Measurements from ENCODE around the gene PATJ.
"Not testable (repeated sequence)": the region's sequence is repeated elsewhere in the genome, so short reads cannot be mapped to it uniquely, and the experiment has no call there.

Gene PATJ

DNA sequence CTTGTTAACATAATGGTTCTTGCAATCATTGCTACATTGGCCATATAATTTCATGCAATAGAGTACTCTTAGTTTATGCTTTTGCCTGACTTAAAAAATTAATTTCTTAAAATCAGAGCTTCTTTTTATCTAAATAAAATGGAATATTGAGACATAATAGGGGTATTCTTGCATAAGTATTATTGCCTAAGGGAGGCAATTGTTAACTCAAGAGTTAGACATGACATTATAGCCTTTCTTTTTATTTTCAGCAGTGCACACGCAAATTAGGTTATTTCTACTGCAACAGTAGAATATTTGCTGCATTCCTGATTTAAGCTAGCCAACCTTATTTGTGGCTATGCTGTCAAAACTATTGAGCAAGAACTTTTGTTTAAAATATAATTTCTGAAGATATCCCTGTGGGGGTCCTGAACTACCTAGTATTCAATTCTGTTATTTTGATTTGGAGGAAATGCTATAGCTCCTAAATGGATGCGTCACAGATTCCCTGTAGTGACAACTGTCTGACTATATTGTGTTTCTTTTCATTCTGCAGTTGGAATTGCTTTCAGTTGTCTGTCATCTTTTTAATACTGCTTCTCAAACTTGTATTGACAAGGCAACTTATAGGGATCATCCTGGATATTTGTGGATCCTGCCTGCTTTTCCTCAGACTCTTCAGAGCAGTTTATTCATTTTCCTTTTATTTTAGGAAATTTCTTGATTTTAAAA is 211.0 kb downstream of the PATJ start:
- no peak for DNase-seq

DNA sequence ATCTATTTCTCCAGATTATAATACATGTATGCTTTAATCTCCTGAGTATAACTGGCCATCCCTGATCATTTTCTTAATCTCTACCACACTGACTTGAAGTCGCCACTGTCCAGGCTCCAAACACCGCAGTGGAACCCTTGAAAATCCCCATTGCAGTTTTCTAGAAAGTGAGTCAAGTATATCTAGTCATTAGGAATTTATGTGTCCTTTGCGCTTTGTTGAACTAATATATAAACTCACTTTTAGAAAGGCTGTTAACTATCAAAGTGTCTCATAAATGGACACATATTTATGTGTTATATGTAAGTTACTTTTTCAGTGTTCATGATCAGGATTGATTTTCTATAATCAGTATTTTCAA is 211.5 kb downstream of the PATJ start:
- no peak for DNase-seq

DNA sequence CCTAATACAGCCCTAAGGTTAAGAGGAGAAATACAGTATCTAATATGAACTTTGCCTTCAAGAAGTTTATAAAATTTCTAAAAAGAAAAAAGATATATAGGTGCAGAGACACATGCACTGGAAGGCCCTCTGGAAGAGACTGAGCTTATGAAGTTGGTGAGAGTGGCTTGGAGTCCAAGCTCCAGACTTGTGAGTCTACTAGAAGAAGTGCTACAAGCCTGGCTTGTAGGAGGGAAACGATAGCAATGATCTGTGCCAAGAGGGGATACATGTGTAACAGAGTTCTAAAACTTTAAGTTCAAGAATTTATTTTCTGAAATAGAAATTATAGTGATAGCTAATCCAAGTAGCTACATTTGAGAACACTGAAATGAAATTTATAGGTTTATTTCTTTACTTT is 213.0 kb downstream of the PATJ start:
- no peak for DNase-seq

DNA sequence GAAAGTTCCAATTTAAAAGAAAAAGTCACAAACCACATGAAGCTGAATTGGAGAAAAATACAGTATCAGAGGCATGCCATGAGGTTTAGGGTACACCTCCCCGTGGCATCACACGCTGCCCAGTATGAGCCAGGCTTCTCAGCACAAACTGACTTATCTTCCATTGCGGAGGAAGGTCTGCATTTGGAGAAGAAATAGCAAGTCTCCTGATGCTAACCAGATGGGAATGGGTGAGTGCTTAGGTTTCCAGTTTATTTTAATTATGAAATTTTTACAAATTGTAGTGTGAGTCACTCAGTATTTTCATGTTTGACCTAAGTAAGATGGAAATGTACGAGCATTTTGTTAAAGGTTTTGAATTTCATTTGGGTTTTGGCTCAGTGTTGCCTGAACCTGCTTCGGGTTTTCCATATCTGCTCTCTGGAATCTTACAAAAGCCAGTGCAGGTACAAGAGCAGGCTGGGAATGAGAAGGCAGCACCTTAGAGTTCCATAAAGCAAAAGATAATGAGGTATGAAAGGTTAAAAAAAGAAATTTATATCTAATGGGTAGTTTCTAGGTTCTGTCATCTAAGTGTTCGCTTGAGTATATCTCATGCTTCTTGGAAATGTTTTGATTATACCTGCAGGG is 213.9 kb downstream of the PATJ start:
- DNase-seq: no peak

DNA sequence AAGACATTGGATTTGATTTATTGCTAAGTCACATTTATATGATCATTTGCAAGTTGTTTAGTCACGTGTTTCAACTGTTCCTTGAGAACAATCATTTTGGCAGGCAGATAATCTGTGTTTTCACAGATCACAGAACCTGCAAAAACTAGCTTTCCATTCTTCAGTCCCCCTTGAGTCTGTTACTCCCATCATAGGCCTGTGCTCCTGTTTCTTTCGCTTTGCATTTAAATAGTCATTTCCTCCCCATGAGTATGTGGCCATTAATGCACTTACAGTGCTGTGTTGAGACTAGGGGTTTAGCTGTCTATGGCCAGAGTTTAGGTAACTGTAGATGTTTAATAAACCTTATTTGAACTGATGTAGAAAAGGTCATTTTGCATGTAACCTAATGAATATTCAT is 214.5 kb downstream of the PATJ start:
- no peak for DNase-seq

DNA sequence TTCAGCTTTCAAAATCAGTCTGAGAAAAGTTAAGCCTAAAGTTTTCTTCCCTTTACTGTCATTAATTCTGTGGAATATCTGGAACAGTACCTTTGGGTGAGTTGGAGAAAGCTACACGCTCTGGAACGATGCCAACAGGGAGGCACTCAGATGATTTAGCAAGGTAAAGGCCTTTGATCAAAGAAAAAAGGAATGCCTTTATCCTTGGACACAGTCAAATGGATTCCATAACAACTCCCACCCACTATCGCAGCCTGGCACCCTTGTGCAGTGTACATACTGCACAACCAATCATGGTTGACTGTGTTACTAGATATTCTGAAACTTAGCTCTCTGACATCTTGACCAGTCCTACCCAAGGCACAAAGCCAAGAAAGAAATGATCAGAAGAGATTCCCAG is 218.7 kb downstream of the PATJ start:
- DNase-seq: no peak

DNA sequence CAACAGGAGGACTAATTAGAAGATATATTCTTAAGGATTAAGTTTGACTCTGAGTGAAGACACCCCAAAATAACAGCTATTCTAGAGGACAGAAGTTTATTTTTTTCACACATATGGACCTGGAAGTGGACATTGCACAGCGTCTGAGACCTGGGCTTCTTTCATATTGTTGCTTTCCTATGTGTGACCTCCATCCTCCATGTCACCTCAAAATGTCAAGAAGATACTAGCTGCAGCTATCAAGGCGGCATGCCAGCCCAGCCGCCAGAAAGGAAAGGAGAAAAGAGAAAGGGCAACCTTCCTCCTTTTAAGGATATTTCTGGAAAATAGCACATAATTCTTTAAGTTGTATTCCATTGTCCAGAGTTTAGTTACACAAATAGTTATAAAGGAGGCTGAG is 220.4 kb downstream of the PATJ start:
- DNase-seq: no peak

DNA sequence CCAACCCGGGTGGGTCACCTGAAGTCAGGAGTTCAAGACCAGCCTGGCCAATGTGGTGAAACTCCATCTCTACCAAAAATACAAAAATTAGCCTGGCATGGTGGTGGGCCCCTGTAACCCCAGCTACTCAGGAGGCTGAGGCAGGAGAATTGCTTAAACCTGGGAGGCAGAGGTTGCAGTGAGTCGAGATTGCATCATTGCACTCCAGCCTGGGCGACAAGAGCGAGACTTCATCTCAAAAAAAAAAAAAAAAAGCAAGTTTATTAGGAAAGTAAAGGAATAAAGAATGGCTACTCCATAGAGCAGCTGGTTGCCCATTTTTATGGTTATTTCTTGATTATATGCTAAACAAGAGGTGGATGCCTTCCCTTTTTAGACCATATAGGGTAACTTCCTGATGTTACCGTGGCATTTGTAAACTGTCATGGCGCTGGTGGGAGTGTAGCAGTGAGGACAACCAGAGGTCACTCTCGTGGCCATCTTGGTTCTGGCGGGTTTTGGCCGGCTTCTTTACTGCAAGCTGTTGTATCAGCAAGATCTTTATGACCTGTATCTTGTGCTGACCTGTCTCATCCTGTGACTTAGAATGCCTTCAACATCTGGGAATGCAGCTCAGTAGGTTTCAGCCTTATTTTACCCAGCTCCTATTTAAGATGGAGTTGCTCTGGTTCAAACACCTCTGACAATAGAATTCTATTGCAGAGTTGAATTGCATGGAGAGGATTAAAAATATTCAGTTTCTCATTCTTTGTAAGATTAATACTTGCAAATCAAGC is 224.4 kb downstream of the PATJ start:
- DNase-seq: not testable (repeated sequence)

DNA sequence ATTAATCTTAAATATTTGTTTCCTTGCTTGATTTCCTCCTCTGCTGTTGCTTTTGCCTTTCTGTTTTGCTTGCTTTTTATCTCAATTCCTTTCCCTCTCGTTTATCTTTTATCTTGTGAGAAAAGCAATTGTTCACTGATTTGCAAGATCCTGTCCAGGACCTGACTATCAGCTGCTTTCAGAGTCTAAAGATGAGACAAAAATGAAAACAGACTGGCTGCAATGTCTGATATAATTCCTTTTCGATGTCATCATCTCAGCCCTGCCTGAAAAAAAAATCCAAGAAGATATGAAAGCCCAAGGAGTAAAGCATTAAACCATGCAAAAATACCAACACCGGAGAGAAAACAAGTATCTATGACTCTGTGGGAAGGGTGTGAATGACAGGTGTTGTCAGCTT is 225.5 kb downstream of the PATJ start:
- DNase-seq: no peak

DNA sequence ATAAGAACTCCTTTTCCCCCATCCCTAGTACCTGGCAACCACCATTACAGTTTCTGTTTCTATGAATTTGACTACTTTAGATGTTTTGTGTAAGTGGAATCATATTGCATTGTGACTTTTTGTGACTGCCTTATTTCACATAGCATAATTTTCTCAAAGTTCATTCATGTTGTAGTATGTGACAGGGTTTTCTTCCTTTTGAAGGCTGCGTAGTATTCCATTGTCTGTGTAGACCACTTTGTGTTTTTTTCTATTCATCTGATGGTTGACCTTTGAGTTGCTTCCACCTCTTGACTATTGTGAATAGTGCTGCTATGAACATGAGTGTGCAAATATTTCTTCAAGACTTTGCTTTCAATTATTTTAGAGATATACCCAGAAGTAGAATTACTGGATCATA is 226.6 kb downstream of the PATJ start:
- DNase-seq: no peak

DNA sequence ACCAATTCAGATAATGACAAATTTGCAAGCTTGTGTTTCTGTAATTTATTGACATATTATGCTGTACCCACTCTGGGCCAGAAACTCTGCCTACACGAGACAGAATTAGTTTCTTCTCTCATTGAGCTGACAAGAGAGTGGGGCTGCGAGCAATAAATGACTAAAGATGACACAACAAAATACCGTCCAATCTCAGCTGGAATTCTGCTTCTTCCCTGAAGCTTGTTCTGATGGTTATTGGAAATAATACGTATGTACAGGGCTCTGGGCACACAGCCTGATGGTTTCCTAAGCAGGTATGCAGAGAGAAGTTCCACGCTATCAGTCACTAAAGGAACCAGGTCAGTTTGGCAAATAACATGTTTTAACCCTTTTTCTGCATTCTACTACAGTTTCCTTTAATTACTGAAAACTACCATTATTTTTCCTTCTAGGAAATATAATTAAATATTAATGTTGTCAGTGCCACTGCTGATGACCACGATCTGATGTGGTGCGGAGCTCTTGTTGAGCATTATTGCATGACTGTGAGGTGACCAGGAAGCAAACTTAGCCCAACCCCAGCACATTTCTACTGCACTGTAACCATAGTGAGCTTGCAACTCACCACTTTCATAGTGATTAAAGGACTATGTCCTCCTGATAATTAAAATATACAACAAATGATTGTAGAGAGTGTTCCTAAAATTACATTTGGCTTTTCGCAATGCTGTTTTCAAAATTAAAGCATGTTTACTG is 231.0 kb downstream of the PATJ start:
- DNase-seq: no peak

DNA sequence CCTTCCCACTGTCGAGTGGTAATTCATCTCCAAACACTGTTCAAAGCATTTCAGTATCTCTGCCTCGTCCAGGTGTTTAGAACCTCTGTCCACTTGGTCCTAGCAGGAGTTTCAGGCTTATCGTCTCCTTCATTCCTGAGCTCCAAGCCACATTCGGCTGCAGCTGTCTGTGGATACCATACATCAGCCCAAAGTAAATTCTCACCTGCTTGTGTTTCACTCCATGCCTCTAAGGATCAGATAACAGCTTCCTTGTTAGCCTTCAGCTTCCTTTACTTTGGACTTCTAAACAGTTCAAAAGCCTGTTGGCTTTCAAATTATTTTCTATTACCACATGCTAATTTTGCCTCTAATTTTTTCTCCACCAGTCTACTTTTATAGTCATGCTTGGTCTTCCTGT is 233.4 kb downstream of the PATJ start:
- DNase-seq: no peak

DNA sequence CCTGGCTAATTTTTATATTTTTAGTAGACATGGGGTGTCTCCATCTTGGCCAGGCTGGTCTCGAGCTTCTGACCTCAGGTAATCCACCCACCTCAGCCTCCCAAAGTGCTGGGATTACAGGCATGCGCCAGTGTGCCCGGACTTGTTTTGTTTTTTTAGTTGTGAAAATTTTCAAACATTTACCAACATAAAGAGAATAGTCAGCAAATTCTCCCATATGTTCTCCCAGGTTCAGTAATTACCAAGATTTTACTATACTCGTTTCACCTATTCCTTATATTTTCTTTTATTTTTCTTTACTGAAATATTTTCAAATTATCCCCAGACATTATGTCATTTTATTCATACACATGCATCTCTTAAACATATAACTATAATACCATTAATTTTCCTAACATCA is 234.3 kb downstream of the PATJ start:
- no peak for DNase-seq

DNA sequence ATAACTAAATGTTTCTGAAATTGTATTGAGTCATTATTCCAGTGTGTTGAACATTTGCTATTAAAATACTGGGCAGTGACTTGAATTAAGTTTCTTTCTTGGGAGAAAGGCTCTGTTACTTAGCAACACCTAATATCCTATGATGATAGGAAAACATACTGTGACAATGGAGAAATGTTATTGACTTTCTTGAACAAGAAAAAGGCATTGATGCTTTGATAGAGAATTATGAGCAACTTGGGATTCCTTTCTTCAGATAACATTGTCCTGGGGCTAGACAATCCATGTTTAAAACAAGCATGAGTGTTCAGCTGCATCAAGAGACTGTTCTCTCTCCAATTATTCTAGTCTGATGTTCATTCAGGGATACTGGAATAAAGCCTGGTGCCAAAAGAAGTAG is 236.5 kb downstream of the PATJ start:
- no peak for DNase-seq

DNA sequence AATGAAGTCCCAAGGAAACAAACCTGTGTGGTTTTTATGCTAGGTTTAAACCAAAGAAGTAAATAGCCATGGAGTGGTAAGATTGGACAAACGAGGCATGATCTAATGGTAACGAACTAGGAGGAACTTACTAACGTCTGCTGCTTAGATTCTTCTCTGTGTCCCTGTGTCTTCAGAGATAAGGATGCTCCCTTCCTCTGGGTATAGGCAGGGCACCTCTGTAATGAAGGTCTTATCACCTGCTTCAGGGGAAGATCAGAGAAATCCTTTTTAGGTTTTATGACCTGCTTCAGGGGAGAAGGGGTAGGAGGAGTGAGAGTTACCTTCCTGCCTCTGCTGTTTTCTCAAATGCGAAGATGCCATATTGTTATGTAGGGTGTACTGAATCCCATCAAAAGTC is 237.4 kb downstream of the PATJ start:
- DNase-seq: no peak

DNA sequence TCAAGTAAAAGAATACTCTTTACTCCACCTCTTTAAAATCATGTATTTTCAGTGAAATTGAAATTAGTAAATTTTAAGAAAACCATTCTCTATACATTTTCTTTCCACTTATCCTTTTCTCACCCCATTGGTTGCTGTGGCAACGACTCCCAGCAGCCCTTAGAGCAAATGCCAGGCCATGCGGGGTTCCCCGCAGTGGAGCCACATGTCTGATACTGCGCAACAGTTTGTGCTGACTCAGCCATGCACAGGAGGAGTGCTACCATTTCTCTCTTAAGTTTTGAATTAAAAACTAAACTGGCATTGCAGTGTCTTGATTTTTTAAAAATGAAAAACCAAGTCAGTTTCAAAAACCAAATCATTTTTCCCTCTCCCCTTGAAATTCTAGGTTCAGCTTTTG is 238.3 kb downstream of the PATJ start:
- no peak for DNase-seq

DNA sequence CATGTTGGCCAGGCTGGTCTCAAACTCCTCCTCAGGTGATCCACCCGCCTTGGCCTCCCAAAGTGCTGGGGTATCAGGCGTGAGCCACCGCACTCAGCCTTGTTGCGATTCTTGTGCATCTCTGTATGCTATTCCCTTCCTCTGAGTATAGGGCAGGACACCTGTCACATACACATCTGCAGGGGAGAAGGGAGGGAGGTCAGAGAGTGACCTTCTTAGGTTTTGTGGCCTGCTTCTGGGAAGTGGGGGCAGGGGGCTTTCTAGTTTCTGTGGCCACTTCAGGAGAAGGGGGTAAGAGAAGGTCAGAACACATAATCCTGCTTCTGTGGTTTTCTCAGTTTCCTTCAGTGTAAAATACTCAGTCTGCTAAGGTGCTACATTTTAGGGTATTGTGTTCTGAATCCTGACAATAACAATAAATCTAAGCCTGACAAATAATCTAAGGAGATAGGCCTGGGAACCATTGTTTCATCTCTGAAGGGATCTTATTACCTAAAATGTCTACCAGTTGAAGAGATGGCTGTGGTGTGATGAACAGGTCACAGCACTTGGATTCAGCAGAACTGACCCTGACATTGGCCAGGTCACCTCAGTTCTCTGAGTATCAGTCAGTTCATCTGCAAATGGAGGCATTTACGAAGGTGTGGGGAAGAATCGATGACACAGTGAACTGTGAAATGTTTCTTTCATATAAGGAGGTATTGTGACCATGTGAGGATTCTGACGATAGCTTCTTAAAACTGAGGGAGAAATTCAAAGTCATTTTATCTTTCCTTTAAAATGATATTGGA is 239.8 kb downstream of the PATJ start:
- no peak for DNase-seq

DNA sequence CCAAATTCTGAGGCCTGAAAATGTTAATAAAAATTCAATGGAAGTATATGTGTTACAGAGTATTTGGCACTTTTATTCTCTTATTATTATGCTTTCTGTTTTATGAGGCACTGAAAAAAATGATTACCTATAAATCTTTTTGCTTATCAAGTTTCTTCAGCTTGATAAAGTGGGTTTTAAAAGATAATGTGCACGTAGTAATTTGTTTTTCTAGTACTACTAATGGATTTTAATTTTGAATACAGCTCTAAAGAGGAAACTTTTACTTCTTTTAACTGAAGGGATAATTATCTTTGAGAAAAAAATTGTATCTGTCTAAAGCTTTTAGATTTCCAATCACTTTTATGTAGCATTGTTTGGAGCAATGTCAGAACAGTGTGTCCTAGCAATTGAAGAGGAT is 241.0 kb downstream of the PATJ start:
- DNase-seq: no peak

DNA sequence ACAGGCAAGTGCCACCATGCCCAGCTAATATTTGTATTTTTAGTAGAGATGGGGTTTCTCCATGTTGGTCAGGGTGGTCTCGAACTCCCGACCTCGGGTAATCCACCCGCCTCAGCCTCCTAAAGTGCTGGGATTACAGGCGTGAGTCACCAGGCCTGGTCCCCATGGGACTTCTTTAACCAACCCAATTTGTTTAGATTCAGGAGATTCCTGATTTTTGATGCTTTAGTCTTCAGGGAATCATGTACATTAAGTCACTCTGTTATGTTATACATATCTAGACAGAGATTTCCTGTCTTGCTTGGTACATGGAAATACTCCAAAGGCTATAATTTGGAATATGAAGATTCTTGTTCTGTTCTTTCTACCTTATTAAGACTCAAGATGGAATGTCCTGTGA is 250.0 kb downstream of the PATJ start:
- DNase-seq: no peak

DNA sequence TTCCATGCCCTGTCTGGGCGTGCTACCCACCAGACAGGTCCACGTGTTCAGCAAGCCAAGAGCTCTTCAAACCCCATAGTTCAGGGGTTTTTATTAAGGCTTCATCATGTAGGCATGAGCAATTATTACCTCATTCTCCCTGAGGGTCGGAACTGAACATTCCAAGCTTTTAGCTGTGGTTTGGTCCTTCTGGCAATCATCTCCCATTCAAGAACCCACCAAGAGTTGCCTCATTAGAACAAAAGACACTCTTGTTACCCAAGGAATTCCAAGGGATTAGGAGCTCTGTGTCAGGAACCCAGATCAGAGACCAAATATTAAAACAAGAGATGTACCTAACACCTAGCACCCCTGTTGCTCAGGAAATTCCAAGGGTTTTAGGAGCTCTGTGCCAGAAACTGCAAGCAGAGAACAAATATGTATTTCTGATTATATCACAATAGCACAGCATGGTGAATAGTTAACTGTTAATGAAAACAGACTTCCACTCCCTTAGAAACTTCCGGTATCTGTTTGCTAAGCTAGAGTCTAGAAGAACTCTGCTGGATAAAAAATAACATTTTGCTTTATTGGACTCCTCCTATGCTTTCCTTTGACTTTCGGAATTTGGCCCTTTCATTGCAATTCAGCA is 251.2 kb downstream of the PATJ start:
- DNase-seq: no peak

DNA sequence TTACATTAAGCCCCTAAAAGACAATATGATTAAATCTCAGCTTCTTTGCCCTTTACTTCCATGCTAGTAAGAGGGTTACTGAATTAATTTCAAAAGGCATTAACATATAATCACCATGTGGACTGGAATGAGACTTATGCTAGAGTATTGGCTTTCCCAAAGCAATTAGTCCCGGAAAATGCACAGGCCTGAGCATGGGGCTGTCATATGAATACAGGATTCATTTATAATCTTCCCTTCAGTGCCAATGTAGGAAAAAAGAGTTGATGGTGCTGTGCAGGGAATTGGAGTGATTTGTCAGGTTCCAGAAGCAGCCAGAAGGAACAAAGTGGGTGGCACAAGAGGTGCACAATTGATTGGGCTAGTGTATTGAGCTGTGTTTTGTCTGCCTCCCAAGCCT is 253.4 kb downstream of the PATJ start:
- no peak for DNase-seq

DNA sequence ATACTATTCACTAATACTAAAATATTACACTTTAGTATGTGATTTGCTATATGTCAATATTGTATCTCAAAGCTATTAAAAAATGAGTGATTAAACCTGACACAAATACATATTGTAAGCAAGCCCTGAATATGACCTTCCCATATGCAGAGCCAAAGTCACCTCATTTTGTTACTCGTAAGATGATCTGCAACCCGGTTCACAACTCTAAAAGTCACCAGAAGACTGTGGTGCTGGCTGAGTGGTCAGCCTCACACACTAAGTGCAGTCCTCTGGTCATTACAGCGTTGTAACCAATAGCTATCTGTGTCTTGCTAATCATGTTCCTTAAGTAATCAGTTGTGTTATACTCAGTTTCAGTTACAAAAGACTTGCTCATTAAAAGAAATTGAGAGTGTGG is 254.8 kb downstream of the PATJ start:
- DNase-seq: no peak

All from NCI-H446 treated with DMSO at 0.1 percent for 48 hours (cell line).